ENCODE measurements around the gene CARS2. TPM values are rescaled to one million over a fixed set of nuclear protein-coding genes. Genes with fewer than 3 reads are reported as not detected.
"Not testable (repeated sequence)": the region's sequence is repeated elsewhere in the genome, so short reads cannot be mapped to it uniquely, and the experiment has no call there.

The CARS2 gene
- total RNA-seq, 6 experiments from 2014 or later: 50.1 to 68.0 (median 52.9) TPM

DNA sequence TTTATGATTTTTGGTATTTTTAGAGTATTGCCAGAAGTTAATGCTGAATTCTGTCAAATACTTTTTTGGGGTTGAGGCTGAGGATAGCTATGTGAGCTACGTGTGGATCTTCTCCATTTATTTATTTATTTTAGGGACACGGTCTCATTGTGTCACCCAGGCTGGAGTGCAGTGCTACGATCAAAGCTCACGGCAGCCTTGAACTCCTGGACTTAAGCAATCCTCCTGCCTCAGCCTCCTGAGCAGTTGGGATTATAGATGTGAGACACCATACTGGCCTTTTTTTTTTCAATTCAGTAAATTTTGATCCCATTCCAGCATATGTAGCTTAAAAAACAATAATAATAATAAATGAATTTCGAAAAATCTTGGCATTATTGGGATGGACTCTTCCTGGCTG, 28.6 kb upstream of the CARS2 start:
- Mint-ChIP-seq H3K27me3 (ENCODE audit: insufficient read depth) (peaks cover 3% of the 10 kb centered on the region), H3K4me1 (ENCODE audit: low read depth) (0 out of 2 replicates have a peak, but pooled peaks cover 5% of the 10 kb centered on the region), H3K36me3 (ENCODE audit: low read depth) (peaks cover 9% of the 10 kb centered on the region; the same call in 1 of the 2 replicates), H3K4me3 (no peak overlapping the region), H3K9me3 (peaks cover 16% of the 10 kb centered on the region), H3K27ac (no peak overlapping the region)
- no peak for TF ChIP-seq CTCF (IDR thresholded peaks at IDR 0.05)
- no peak for DNase-seq

DNA sequence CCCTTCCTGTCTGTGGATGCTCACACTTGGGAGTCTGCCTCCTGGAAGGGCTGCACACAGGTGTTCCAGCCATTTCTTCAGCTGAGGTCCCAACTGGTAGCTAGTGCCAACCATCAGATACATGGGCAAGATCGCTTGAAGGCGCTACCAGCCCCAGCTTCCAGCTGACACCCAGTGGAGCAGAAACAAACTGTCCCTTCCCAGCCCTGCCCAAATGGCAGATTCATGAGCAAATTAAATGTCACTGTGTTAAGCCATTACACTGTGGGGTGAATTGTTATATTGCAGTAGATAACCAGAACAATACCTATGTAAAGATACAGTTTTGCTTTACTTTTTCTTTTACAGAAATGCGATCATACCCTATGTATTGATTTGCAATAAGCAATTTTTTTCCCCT, 25.2 kb upstream of the CARS2 start:
- Mint-ChIP-seq H3K4me1 (ENCODE audit: low read depth) (0 out of 2 replicates have a peak, but pooled peaks cover 5% of the 10 kb centered on the region), H3K27ac (no peak overlapping the region), H3K27me3 (ENCODE audit: insufficient read depth) (no peaks in the 10 kb centered on the region; the same call in 1 of the 2 replicates), H3K4me3 (no peak overlapping the region), H3K9me3 (no peaks in the 10 kb centered on the region), H3K36me3 (ENCODE audit: low read depth) (no peaks in the 10 kb centered on the region; the same call in 1 of the 2 replicates)
- no peak for DNase-seq
- no peak for TF ChIP-seq CTCF (IDR thresholded peaks at IDR 0.05)

DNA sequence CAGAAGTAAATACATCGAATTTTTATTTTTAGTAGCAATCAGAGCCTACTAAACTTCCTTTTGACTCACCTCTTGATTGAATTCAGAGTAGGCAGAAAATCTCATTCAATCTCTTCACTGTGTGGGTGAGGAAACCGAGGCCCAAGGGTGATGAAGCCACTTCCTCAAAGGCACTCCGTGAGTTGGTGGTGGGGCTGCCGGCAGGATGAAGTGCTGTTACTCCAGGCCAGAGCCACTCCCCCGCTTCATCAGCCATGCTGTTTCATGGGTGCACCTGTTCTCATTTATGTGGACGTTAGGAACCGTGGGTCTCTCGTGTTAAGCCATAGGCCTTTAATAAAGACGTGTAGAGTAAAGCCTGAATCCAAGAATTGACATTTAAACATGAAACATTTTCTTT, 20.8 kb upstream of the CARS2 start:
- H3K36me3 Mint-ChIP-seq (ENCODE audit: low read depth): no peaks in the 10 kb centered on the region
- no peaks in the 10 kb centered on the region for H3K27me3 Mint-ChIP-seq (ENCODE audit: insufficient read depth)
- H3K9me3 Mint-ChIP-seq: no peaks in the 10 kb centered on the region
- H3K4me1 Mint-ChIP-seq (ENCODE audit: low read depth): peaks cover 8% of the 10 kb centered on the region
- H3K27ac Mint-ChIP-seq: no peak overlapping the region
- DNase-seq: no peak
- TF ChIP-seq CTCF (IDR thresholded peaks at IDR 0.05): no peak
- H3K4me3 Mint-ChIP-seq: no peak overlapping the region

DNA sequence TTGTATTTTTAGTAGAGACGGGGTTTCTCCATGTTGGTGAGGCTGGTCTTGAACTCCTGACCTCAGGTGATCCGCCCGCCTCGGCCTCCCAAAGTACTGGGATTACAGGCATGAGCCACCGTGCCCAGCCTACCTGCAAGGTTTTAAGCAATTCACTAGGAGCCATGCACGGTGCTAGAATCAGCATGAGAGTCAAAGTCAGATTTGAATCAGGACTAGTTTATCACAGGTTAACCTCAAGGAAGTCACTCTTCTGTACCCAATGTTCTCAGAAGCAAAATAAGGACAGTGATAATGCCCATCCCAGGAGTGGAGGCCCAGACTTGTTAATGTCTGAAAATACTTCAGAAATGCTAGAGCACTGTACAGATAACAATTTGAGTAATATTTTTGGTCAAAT, 20.2 kb upstream of the CARS2 start:
- not testable (repeated sequence) for DNase-seq; H3K4me3 Mint-ChIP-seq; H3K9me3 Mint-ChIP-seq; H3K27me3 Mint-ChIP-seq (ENCODE audit: insufficient read depth); H3K4me1 Mint-ChIP-seq (ENCODE audit: low read depth); H3K27ac Mint-ChIP-seq; H3K36me3 Mint-ChIP-seq (ENCODE audit: low read depth)

- H3K27ac Mint-ChIP-seq: 0 out of 2 replicates have a peak overlapping the region, but pooled peaks have one; percentile 16
- H3K9me3 Mint-ChIP-seq: no peaks in the 10 kb centered on the region
- H3K36me3 Mint-ChIP-seq (ENCODE audit: low read depth): peaks cover 7% of the 10 kb centered on the region; the same call in 1 of the 2 replicates
- H3K27me3 Mint-ChIP-seq (ENCODE audit: insufficient read depth): no peaks in the 10 kb centered on the region
- no peak overlapping the region for H3K4me3 Mint-ChIP-seq
- peaks cover 8% of the 10 kb centered on the region for H3K4me1 Mint-ChIP-seq (ENCODE audit: low read depth)
- DNase-seq: no peak
- TF ChIP-seq CTCF (IDR thresholded peaks at IDR 0.05): no peak
Observed at GRCh38 chr13:110723598-110723997, 17.7 kb upstream of the CARS2 start.

DNA sequence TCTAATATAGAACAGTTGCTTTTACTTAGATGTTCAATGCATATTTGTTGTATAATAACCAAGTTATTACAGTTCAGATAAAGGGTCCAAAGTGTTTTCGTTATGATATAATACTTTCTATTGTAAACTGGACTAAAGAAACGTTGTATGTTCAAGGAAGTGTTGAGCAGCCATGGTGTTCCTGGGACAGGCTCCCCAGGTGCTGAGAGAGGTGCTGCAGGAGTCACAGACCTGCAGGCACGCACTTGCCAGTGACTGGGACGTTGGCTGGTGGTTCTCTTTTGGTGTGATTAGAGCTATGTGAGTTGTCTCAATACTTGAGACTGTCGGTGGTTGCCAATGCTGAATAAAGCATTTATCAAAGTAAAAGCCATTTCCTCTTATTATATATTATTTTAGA, 17.1 kb upstream of the CARS2 start:
- DNase-seq: no peak
- TF ChIP-seq CTCF (IDR thresholded peaks at IDR 0.05): no peak
- H3K9me3 Mint-ChIP-seq: no peaks in the 10 kb centered on the region
- H3K4me3 Mint-ChIP-seq: no peak overlapping the region
- no peaks in the 10 kb centered on the region for H3K27me3 Mint-ChIP-seq (ENCODE audit: insufficient read depth)
- H3K27ac Mint-ChIP-seq: no peak overlapping the region
- H3K36me3 Mint-ChIP-seq (ENCODE audit: low read depth): peaks cover 7% of the 10 kb centered on the region; the same call in 1 of the 2 replicates
- H3K4me1 Mint-ChIP-seq (ENCODE audit: low read depth): peaks cover 10% of the 10 kb centered on the region
